ENCODE results near the gene RHPN2.

DNA sequence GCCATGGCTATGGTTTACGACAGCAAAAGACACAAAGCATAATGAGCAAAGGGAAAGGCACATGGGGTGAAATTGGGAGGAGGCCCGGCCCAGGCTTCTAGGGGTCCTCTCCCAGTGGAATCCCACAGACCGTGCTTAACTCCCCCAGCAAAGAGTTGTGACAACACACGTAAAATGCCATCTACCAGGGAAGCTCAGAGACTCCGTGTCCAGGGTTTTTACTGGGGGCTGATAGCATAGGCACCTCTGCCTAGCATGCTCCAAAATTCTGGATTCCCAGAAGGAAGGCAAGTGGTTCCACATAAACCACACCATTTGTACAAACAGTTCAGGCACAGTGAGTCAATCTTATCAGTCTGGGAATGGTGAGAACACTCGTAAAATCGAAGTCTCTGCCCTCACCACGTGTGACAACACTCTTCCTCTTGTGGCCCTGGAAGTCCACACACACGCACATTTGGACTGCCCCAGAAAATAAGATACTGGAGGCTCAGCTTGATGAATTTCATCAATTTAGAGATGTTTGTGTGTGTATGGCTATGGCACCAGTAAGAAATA, 34.9 kb downstream of the RHPN2 start:
- TF ChIP-seq, protein P1, sequence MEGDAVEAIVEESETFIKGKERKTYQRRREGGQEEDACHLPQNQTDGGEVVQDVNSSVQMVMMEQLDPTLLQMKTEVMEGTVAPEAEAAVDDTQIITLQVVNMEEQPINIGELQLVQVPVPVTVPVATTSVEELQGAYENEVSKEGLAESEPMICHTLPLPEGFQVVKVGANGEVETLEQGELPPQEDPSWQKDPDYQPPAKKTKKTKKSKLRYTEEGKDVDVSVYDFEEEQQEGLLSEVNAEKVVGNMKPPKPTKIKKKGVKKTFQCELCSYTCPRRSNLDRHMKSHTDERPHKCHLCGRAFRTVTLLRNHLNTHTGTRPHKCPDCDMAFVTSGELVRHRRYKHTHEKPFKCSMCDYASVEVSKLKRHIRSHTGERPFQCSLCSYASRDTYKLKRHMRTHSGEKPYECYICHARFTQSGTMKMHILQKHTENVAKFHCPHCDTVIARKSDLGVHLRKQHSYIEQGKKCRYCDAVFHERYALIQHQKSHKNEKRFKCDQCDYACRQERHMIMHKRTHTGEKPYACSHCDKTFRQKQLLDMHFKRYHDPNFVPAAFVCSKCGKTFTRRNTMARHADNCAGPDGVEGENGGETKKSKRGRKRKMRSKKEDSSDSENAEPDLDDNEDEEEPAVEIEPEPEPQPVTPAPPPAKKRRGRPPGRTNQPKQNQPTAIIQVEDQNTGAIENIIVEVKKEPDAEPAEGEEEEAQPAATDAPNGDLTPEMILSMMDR (IDR thresholded peaks at IDR 0.05): no peak
- TF ChIP-seq POLR2A (IDR thresholded peaks at IDR 0.05): no peak
